ENCODE measurements around the gene SAMD4A. TPM values are rescaled to one million over a fixed set of nuclear protein-coding genes. Genes with fewer than 3 reads are reported as not detected.

The SAMD4A gene
- total RNA-seq, 3 donors from 2014 or later = 28.5 to 44.6 (median 36.2) TPM

DNA sequence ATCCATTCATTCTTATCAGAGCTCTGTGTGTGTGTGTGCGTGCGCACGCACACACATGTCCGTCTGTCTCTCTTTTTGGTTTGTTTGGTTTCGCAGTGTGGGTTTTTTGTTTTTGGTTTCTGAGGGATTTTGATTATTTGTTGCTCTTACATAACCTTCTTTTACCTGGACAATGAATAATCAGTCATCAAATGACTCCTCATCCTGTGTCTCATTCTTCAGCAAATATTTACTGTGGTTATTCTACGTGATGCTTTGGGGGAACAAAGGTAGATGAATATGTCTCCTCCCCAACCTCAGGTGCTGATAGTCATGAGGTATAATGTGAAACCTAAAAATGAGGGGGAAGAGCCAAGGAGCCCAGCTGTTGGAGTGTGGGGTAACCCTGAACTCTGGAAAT is 92.4 kb downstream of the SAMD4A start:
- no peaks in the 10 kb centered on the region for H3K4me1 ChIP-seq
- H3K9me3 ChIP-seq = no peaks in the 10 kb centered on the region
- H3K4me3 ChIP-seq = no peak overlapping the region
- no peaks in the 10 kb centered on the region for H3K27me3 ChIP-seq
- no peak overlapping the region for H3K27ac ChIP-seq
- intact Hi-C loops (cut with DNase I; ENCODE audit: low total_unique reads) = no loop called here
- no peaks in the 10 kb centered on the region for H3K36me3 ChIP-seq
- no peak for DNase-seq (ENCODE audit: low spot score in 2 of 2)
- TF ChIP-seq, protein P1, sequence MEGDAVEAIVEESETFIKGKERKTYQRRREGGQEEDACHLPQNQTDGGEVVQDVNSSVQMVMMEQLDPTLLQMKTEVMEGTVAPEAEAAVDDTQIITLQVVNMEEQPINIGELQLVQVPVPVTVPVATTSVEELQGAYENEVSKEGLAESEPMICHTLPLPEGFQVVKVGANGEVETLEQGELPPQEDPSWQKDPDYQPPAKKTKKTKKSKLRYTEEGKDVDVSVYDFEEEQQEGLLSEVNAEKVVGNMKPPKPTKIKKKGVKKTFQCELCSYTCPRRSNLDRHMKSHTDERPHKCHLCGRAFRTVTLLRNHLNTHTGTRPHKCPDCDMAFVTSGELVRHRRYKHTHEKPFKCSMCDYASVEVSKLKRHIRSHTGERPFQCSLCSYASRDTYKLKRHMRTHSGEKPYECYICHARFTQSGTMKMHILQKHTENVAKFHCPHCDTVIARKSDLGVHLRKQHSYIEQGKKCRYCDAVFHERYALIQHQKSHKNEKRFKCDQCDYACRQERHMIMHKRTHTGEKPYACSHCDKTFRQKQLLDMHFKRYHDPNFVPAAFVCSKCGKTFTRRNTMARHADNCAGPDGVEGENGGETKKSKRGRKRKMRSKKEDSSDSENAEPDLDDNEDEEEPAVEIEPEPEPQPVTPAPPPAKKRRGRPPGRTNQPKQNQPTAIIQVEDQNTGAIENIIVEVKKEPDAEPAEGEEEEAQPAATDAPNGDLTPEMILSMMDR (IDR thresholded peaks at IDR 0.05) = no peak
- TF ChIP-seq POLR2A (IDR thresholded peaks at IDR 0.05) (no peak), POLR2AphosphoS5 (IDR thresholded peaks at IDR 0.05) (no peak)

DNA sequence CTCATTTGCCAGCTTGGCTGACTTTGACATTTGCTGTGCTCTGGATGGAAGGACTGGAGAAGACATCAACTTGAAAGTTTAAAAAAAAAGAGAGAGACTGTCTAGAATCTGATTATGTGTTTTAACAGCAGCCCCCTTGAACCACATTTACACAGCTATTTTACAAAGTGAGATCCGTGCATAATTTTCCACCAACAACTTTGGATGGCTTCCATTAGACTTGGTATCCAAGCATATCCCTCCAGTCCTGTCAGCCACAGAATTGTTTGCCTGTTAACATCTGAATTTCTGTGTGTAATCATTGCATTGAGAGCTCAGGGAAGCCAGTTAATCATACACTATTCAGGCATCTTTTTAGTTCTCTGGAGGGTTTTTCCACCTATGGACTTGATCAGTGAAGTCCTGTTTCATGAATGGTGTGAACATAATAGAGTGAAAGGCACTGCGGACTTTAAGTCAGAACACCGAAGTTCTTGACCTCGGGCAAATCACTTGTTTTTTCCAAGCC is 93.7 kb downstream of the SAMD4A start:
- no peaks in the 10 kb centered on the region for H3K9me3 ChIP-seq
- no peak for TF ChIP-seq POLR2A (IDR thresholded peaks at IDR 0.05)
- H3K4me3 ChIP-seq = no peak overlapping the region
- no peaks in the 10 kb centered on the region for H3K27me3 ChIP-seq
- no peaks in the 10 kb centered on the region for H3K4me1 ChIP-seq
- intact Hi-C loops (cut with DNase I; ENCODE audit: low total_unique reads) = no loop called here
- no peaks in the 10 kb centered on the region for H3K36me3 ChIP-seq
- no peak overlapping the region for H3K27ac ChIP-seq
- no peak for DNase-seq (ENCODE audit: low spot score in 2 of 2)

DNA sequence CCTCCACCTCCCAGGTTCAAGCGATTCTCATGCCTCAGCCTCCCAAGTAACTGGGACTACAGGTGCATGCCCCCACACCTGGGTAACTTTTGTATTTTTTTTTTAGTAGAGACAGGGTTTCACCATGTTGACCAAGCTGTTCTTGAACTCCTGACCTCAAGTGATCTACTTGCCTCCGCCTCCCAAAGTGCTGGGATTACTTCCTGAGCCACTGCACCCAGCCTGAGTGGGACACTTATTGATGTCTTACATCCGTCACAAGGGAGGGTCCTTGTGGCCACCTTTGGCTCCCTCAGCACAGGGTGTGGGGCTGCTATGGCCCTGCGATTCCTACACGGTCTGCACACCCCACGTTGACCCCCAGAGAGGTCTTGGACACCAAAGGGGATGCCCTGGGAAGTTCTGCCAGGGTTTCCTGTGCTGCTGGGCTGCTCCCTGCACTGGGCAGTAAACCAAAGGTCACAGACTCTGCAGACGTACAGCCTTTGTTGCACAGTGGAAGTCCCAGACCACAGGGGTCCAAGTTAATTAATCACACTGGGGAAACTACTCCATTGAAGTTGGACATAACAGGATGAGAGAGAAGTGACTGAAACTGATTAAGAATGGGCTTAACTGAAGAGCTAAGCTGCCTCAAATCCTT is 95.7 kb downstream of the SAMD4A start:
- Histone ChIP-seq H3K9me3 (no peaks in the 10 kb centered on the region), H3K27me3 (no peaks in the 10 kb centered on the region), H3K4me3 (no peak overlapping the region), H3K4me1 (no peaks in the 10 kb centered on the region), H3K36me3 (no peaks in the 10 kb centered on the region), H3K27ac (no peak overlapping the region)
- TF ChIP-seq POLR2AphosphoS5 (IDR thresholded peaks at IDR 0.05) = no peak
- TF ChIP-seq POLR2A (IDR thresholded peaks at IDR 0.05) = no peak
- TF ChIP-seq, protein P1 (IDR thresholded peaks at IDR 0.05) = no peak
- intact Hi-C loops (cut with DNase I; ENCODE audit: low total_unique reads) = no loop called here
- no peak for DNase-seq (ENCODE audit: low spot score in 2 of 2)

DNA sequence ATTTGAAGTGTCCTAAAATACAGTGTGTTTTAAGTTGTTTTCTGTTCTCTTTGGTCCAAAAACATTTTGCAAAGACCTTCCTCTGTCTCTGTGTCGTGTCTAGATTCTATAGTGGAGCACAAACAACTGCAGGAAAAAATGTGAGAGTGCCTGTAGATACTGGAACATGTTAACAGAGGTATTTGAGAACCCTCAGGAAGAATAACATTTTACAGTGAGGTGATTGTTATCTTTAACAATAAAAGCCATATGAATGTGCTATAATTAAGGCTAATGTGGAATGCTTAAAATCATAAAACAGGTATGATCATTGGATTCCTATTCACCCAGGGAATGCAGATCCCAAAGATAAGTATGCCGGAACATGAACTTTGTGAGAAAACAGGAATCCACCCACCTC is 98.0 kb downstream of the SAMD4A start:
- intact Hi-C loops (cut with DNase I; ENCODE audit: low total_unique reads) = no loop called here
- no peaks in the 10 kb centered on the region for H3K27me3 ChIP-seq
- H3K36me3 ChIP-seq = no peaks in the 10 kb centered on the region
- H3K27ac ChIP-seq = no peak overlapping the region
- no peak for DNase-seq (ENCODE audit: low spot score in 2 of 2)
- H3K4me1 ChIP-seq = no peaks in the 10 kb centered on the region
- TF ChIP-seq POLR2A (IDR thresholded peaks at IDR 0.05) (no peak), POLR2AphosphoS5 (IDR thresholded peaks at IDR 0.05) (no peak)
- TF ChIP-seq, protein P1 (IDR thresholded peaks at IDR 0.05) = no peak
- no peaks in the 10 kb centered on the region for H3K9me3 ChIP-seq
- H3K4me3 ChIP-seq = no peak overlapping the region

DNA sequence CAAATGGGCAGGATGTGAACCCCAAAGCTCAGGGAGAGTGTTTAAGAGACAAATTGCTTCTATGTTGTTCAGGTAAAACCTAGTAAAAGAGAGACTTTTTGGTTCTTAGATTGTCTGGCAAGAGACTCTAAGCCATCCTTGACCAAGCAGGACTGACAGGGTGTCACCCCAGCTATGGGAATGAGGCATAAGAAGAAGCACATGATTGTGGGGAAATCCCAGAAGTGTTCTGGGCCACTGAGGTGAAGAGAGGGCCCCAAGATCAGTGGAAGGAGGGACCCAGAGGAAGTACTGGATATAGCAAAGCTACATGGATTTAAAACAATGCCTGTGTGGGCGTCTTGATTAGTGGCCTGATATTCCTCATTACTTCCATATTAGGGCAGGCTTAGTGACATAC is 99.0 kb downstream of the SAMD4A start:
- no peak for DNase-seq (ENCODE audit: low spot score in 2 of 2)
- Histone ChIP-seq H3K4me3 (no peak overlapping the region), H3K27ac (no peak overlapping the region), H3K4me1 (no peaks in the 10 kb centered on the region), H3K27me3 (no peaks in the 10 kb centered on the region), H3K36me3 (no peaks in the 10 kb centered on the region), H3K9me3 (no peaks in the 10 kb centered on the region)
- intact Hi-C loops (cut with DNase I; ENCODE audit: low total_unique reads) = no loop called here
- TF ChIP-seq, protein P1 (IDR thresholded peaks at IDR 0.05) = no peak
- TF ChIP-seq POLR2A (IDR thresholded peaks at IDR 0.05) = no peak
- no peak for TF ChIP-seq POLR2AphosphoS5 (IDR thresholded peaks at IDR 0.05)
